CD4-positive, alpha-beta memory T cell (primary cell): ENCODE results near the gene MAP1B. TPM values are rescaled to one million over a fixed set of nuclear protein-coding genes. Genes with fewer than 3 reads are reported as not detected.
A peak's percentile ranks its signal among the peaks of the same experiment; 100 is the strongest.

ENCODE experiments used
- CTCF ChIA-PET: fragments of 350-600 bp; sonication (Branson Sonifier 250); formaldehyde crosslinking; loops from one replicate; lab custom pipeline; 2021; ENCODE audit warnings: inconsistent platforms; ENCODE audit not compliant: partially characterized antibody; lab: Charles Lee
- POLR2A ChIA-PET: fragments of 350-600 bp; sonication (Branson Sonifier 250); formaldehyde crosslinking; loops from one replicate; lab custom pipeline; 2021; ENCODE audit not compliant: partially characterized antibody; lab: Charles Lee
- DNase-seq, 5 donors: peaks; one replicate each; pipeline versions ENCODE4 v3.0.0 to v3.0.0-alpha.2; 2020 to 2022; ENCODE audit warnings: mixed read lengths in 1 of 5
- H3K27ac ChIP-seq: one replicate; pipeline ENCODE4 v1.7.0; 2013; ENCODE audit warnings: low read depth, low read length
- H3K27me3 ChIP-seq: 2 replicates; pipeline ENCODE4 v1.7.0; 2013; ENCODE audit warnings: mild to moderate bottlenecking, low read length, moderate library complexity; ENCODE audit not compliant: insufficient read depth
- H3K36me3 ChIP-seq: 2 replicates; pipeline ENCODE4 v1.7.0; 2013; ENCODE audit warnings: mild to moderate bottlenecking, low read length, moderate library complexity; ENCODE audit not compliant: insufficient read depth
- H3K4me1 ChIP-seq: 2 replicates; pipeline ENCODE4 v1.7.0; 2013; ENCODE audit warnings: mild to moderate bottlenecking, low read length, moderate library complexity; ENCODE audit not compliant: insufficient read depth
- H3K4me3 ChIP-seq, 2 donors: one replicate each; pipeline ENCODE4 v1.7.0; 2013; ENCODE audit warnings: low read length in 2 of 2, mild to moderate bottlenecking in 1 of 2
- H3K9me3 ChIP-seq, 2 donors: one replicate each; pipeline ENCODE4 v1.7.0; 2013; ENCODE audit warnings: low read length in 2 of 2, control low read depth in 1 of 2; ENCODE audit not compliant: control insufficient read depth in 1 of 2
- H3K27ac Mint-ChIP-seq, 7 donors: one replicate each; pipeline ENCODE4 v1.8.0; 2020 to 2021; ENCODE audit warnings: mixed read lengths in 7 of 7, mild to moderate bottlenecking in 6 of 7, inconsistent platforms in 3 of 7, moderate library complexity in 3 of 7
- H3K27me3 Mint-ChIP-seq, 2 donors: one replicate each; pipeline ENCODE4 v1.8.0; 2020 to 2021; ENCODE audit warnings: mixed read lengths in 2 of 2
- H3K36me3 Mint-ChIP-seq, 2 donors: one replicate each; pipeline ENCODE4 v1.8.0; 2020 to 2021; ENCODE audit warnings: mixed read lengths in 2 of 2, inconsistent platforms in 1 of 2, mild to moderate bottlenecking in 1 of 2
- H3K4me1 Mint-ChIP-seq, 4 donors: one replicate each; pipeline ENCODE4 v1.8.0; 2020 to 2021; ENCODE audit warnings: mixed read lengths in 4 of 4, mild to moderate bottlenecking in 1 of 4
- H3K4me3 Mint-ChIP-seq, 8 donors: one replicate each; pipeline ENCODE4 v1.8.0; 2020 to 2021; ENCODE audit warnings: mixed read lengths in 8 of 8, mild to moderate bottlenecking in 7 of 8, moderate library complexity in 6 of 8, inconsistent platforms in 3 of 8
- H3K9me3 Mint-ChIP-seq, 8 donors: one replicate each; pipeline ENCODE4 v1.8.0; 2020 to 2021; ENCODE audit warnings: mixed read lengths in 8 of 8, mild to moderate bottlenecking in 5 of 8, inconsistent platforms in 3 of 8, moderate library complexity in 1 of 8
- intact Hi-C: fragments of 100-400 bp; cut with micrococcal nuclease; formaldehyde crosslinking; loops from one replicate; pipeline ENCODE4 v1.15.1; 2023
- polyA plus RNA-seq, 2 donors: library from polyadenylated mRNA; unstranded; fragments of 300-500 nt; fragmentation: Illumina TruSeq; gene quantifications; one replicate each; pipeline ENCODE4 v1.2.3, GENCODE V29; 2021
- total RNA-seq, 2 experiments: library from RNA; stranded (reverse); gene quantifications; one replicate each; pipeline ENCODE4 v1.2.3, GENCODE V29; 2021

The MAP1B gene
- total and polyA plus RNA-seq, 4 experiments from 2014 or later: 0.13 to 0.25 TPM; not detected in 2

GRCh38 chr5:72238712-72239445 lies 131.6 kb downstream of the MAP1B start:
- H3K9me3 Mint-ChIP-seq: no peaks in the 10 kb centered on the region
- no peaks in the 10 kb centered on the region for H3K27me3 Mint-ChIP-seq
- no peaks in the 10 kb centered on the region for H3K36me3 ChIP-seq
- H3K4me3 ChIP-seq: no peak overlapping the region
- no peaks in the 10 kb centered on the region for H3K27me3 ChIP-seq
- H3K27ac Mint-ChIP-seq: no peak overlapping the region
- intact Hi-C loops: no loop called here
- H3K27ac ChIP-seq: no peak overlapping the region
- H3K4me1 ChIP-seq: peaks cover 19% of the 10 kb centered on the region
- no peak for DNase-seq
- ChIA-PET POLR2A (interaction anchor here (0.5 kb wide), 1 partner anchor 80 kb away, joined by 3 read pairs; no protein-coding TSS in a partner anchor), CTCF (interaction anchor here (1.9 to 2.1 kb wide), 2 partner anchors 10 to 69 kb away, joined by 5 to 6 read pairs; no protein-coding TSS in a partner anchor)
- peaks cover 15 to 23% (median 19%) of the 10 kb centered on the region in 4 donors for H3K4me1 Mint-ChIP-seq
- no peak overlapping the region for H3K4me3 Mint-ChIP-seq
- H3K9me3 ChIP-seq: no peaks in the 10 kb centered on the region
- peaks cover 15 to 38% of the 10 kb centered on the region in 2 donors for H3K36me3 Mint-ChIP-seq

- H3K27me3 ChIP-seq: no peaks in the 10 kb centered on the region
- H3K4me1 ChIP-seq: no peaks in the 10 kb centered on the region
- ChIA-PET POLR2A (no interaction called here), CTCF (interaction anchor here (1.5 kb wide), 1 partner anchor 13 kb away, joined by 4 read pairs; no protein-coding TSS in a partner anchor)
- Mint-ChIP-seq H3K27me3 (no peaks in the 10 kb centered on the region), H3K36me3 (peaks cover 11 to 33% of the 10 kb centered on the region in 2 donors), H3K4me3 (no peak overlapping the region), H3K27ac (no peak overlapping the region), H3K4me1 (peaks cover 7 to 15% (median 10%) of the 10 kb centered on the region in 4 donors), H3K9me3 (no peaks in the 10 kb centered on the region)
- no peak for DNase-seq
- no peaks in the 10 kb centered on the region for H3K9me3 ChIP-seq
- H3K4me3 ChIP-seq: no peak overlapping the region
- no peak overlapping the region for H3K27ac ChIP-seq
- intact Hi-C loops: no loop called here
- H3K36me3 ChIP-seq: no peaks in the 10 kb centered on the region
These were observed 134.2 kb downstream of the MAP1B start for GRCh38 chr5:72241346-72242003.

- Histone ChIP-seq H3K36me3 (no peaks in the 10 kb centered on the region), H3K27ac (no peak overlapping the region), H3K4me3 (no peak overlapping the region), H3K4me1 (no peaks in the 10 kb centered on the region), H3K27me3 (no peaks in the 10 kb centered on the region), H3K9me3 (no peaks in the 10 kb centered on the region)
- no peak for DNase-seq
- H3K9me3 Mint-ChIP-seq: no peaks in the 10 kb centered on the region
- CTCF ChIA-PET: interaction anchor here (1.5 kb wide), 1 partner anchor 11 kb away, joined by 4 read pairs; no protein-coding TSS in a partner anchor
- POLR2A ChIA-PET: no interaction called here
- peaks cover 6 to 15% (median 15%) of the 10 kb centered on the region in 4 donors for H3K4me1 Mint-ChIP-seq
- no peak overlapping the region for H3K4me3 Mint-ChIP-seq
- intact Hi-C loops: no loop called here
- no peaks in the 10 kb centered on the region for H3K27me3 Mint-ChIP-seq
- peaks cover 4 to 19% of the 10 kb centered on the region in 2 donors for H3K36me3 Mint-ChIP-seq
- H3K27ac Mint-ChIP-seq: peak overlapping the region in 2 of 7 donors; percentile 26 to 48
These were observed 135.7 kb downstream of the MAP1B start for GRCh38 chr5:72242796-72243475.

GRCh38 chr5:72243706-72244105 lies 136.4 kb downstream of the MAP1B start:
- Mint-ChIP-seq H3K27me3 (no peaks in the 10 kb centered on the region), H3K27ac (no peak overlapping the region), H3K4me1 (peaks cover 6 to 15% (median 15%) of the 10 kb centered on the region in 4 donors), H3K36me3 (peaks cover 0 to 14% of the 10 kb centered on the region in 2 donors), H3K4me3 (no peak overlapping the region), H3K9me3 (no peaks in the 10 kb centered on the region)
- Histone ChIP-seq H3K4me1 (no peaks in the 10 kb centered on the region), H3K9me3 (no peaks in the 10 kb centered on the region), H3K4me3 (no peak overlapping the region), H3K27ac (no peak overlapping the region), H3K27me3 (no peaks in the 10 kb centered on the region), H3K36me3 (no peaks in the 10 kb centered on the region)
- intact Hi-C loops: no loop called here
- ChIA-PET CTCF (no interaction called here), POLR2A (no interaction called here)
- no peak for DNase-seq

GRCh38 chr5:72244862-72245371 lies 137.6 kb downstream of the MAP1B start:
- ChIA-PET POLR2A (no interaction called here), CTCF (interaction anchor here (1.4 kb wide), 1 partner anchor 18 kb away, joined by 3 read pairs; no protein-coding TSS in a partner anchor)
- peaks cover 0 to 12% of the 10 kb centered on the region in 2 donors for H3K36me3 Mint-ChIP-seq
- intact Hi-C loops: no loop called here
- H3K27ac Mint-ChIP-seq: peak overlapping the region in 1 of 7 donors; percentile 6
- DNase-seq: no peak
- Histone ChIP-seq H3K36me3 (no peaks in the 10 kb centered on the region), H3K27ac (no peak overlapping the region), H3K4me1 (no peaks in the 10 kb centered on the region), H3K27me3 (no peaks in the 10 kb centered on the region), H3K9me3 (no peaks in the 10 kb centered on the region), H3K4me3 (no peak overlapping the region)
- no peaks in the 10 kb centered on the region for H3K9me3 Mint-ChIP-seq
- H3K27me3 Mint-ChIP-seq: no peaks in the 10 kb centered on the region
- H3K4me1 Mint-ChIP-seq: peaks cover 6 to 15% (median 15%) of the 10 kb centered on the region in 4 donors
- H3K4me3 Mint-ChIP-seq: no peak overlapping the region

GRCh38 chr5:72245546-72245945 lies 138.3 kb downstream of the MAP1B start:
- H3K9me3 Mint-ChIP-seq: no peaks in the 10 kb centered on the region
- Histone ChIP-seq H3K27me3 (no peaks in the 10 kb centered on the region), H3K4me3 (no peak overlapping the region), H3K4me1 (no peaks in the 10 kb centered on the region), H3K27ac (no peak overlapping the region), H3K9me3 (no peaks in the 10 kb centered on the region), H3K36me3 (no peaks in the 10 kb centered on the region)
- no peak overlapping the region for H3K4me3 Mint-ChIP-seq
- peaks cover 6 to 15% (median 15%) of the 10 kb centered on the region in 4 donors for H3K4me1 Mint-ChIP-seq
- H3K27ac Mint-ChIP-seq: no peak overlapping the region
- DNase-seq: no peak
- CTCF ChIA-PET: interaction anchor here (1.4 kb wide), 1 partner anchor 19 kb away, joined by 3 read pairs; no protein-coding TSS in a partner anchor
- intact Hi-C loops: no loop called here
- H3K36me3 Mint-ChIP-seq: peaks cover 0 to 12% of the 10 kb centered on the region in 2 donors
- H3K27me3 Mint-ChIP-seq: no peaks in the 10 kb centered on the region
- POLR2A ChIA-PET: no interaction called here
